HEK293T (cell line): Measurements from ENCODE around the gene TRPM8.

Source experiments
- CTCF ChIA-PET: fragments of 350-600 bp; formaldehyde crosslinking; extraction: SDS; loops from one replicate; lab custom pipeline; 2021; ENCODE audit warnings: antibody characterized with exemption, inconsistent platforms; lab: Yijun Ruan, JAX
- POLR2A ChIA-PET: fragments of 350-600 bp; formaldehyde crosslinking; extraction: SDS; loops from one replicate; lab custom pipeline; 2020; ENCODE audit warnings: antibody characterized with exemption, inconsistent platforms; lab: Yijun Ruan, JAX
- DNase-seq: peaks from one replicate; pipeline ENCODE4 v3.0.0; 2012; ENCODE audit warnings: mixed read lengths; ENCODE audit errors: extremely low spot score
- ARNT ChIP-seq: fragments of 450-650 bp; IDR thresholded peaks from 2 replicates; pipeline ENCODE4 v1.6.1; 2017; ENCODE audit warnings: mild to moderate bottlenecking
- BHLHE40 ChIP-seq: fragments of 450-650 bp; IDR thresholded peaks from 2 replicates; pipeline ENCODE4 v1.6.1; 2016; ENCODE audit warnings: mild to moderate bottlenecking, moderate library complexity, borderline replicate concordance
- CTBP1 ChIP-seq: fragments of 450-650 bp; IDR thresholded peaks from 2 replicates; pipeline ENCODE4 v1.6.1; 2016; ENCODE audit warnings: borderline replicate concordance
- ELF4 ChIP-seq: fragments of 450-650 bp; IDR thresholded peaks from 2 replicates; pipeline ENCODE4 v1.6.1; 2017; ENCODE audit warnings: antibody characterized with exemption
- FOXA1 ChIP-seq: fragments of 450-650 bp; IDR thresholded peaks from 2 replicates; pipeline ENCODE4 v1.6.1; 2016; ENCODE audit warnings: mild to moderate bottlenecking
- FOXK2 ChIP-seq: fragments of 450-650 bp; IDR thresholded peaks from 2 replicates; pipeline ENCODE4 v1.6.1; 2016; ENCODE audit warnings: mild to moderate bottlenecking
- FOXM1 ChIP-seq: fragments of 450-650 bp; IDR thresholded peaks from 2 replicates; pipeline ENCODE4 v1.6.1; 2017; ENCODE audit warnings: mild to moderate bottlenecking, borderline replicate concordance
- HDGF ChIP-seq: fragments of 450-650 bp; IDR thresholded peaks from 2 replicates; pipeline ENCODE4 v1.6.1; 2017; ENCODE audit warnings: antibody characterized with exemption, borderline replicate concordance
- L3MBTL2 ChIP-seq: fragments of 450-650 bp; conservative IDR thresholded peaks from 2 replicates; pipeline ENCODE4 v1.6.1; 2016; ENCODE audit warnings: mild to moderate bottlenecking
- LEF1 ChIP-seq: fragments of 450-650 bp; IDR thresholded peaks from 2 replicates; pipeline ENCODE4 v1.6.1; 2017; ENCODE audit warnings: mild to moderate bottlenecking, borderline replicate concordance
- NFRKB ChIP-seq: fragments of 450-650 bp; IDR thresholded peaks from 2 replicates; pipeline ENCODE4 v1.6.1; 2016; ENCODE audit warnings: mild to moderate bottlenecking, moderate library complexity
- SP1 ChIP-seq: fragments of 450-650 bp; IDR thresholded peaks from 2 replicates; pipeline ENCODE4 v1.6.1; 2017
- SUZ12 ChIP-seq: fragments of 450-650 bp; IDR thresholded peaks from 2 replicates; pipeline ENCODE4 v1.6.1; 2016; ENCODE audit warnings: mild to moderate bottlenecking
- TARDBP ChIP-seq: fragments of 450-650 bp; IDR thresholded peaks from 2 replicates; pipeline ENCODE4 v1.6.1; 2016
- ZNF384 ChIP-seq: fragments of 450-650 bp; IDR thresholded peaks from 2 replicates; pipeline ENCODE4 v1.6.1; 2016
- TF ChIP-seq, protein P1 (sequence below): fragments of 450-650 bp; IDR thresholded peaks from 2 replicates; pipeline ENCODE4 v1.6.1; 2016

TRPM8 gene

GRCh38 chr2:234060236-234060635 lies 143.1 kb downstream of the TRPM8 start:
- ChIA-PET POLR2A (no interaction called here), CTCF (no interaction called here)
- DNase-seq, result no peak
- no peak for TF ChIP-seq ARNT
- TF ChIP-seq SUZ12, result no peak
- no peak for TF ChIP-seq HDGF
- no peak for TF ChIP-seq NFRKB
- TF ChIP-seq L3MBTL2, result no peak
- no peak for TF ChIP-seq LEF1
- no peak for TF ChIP-seq FOXK2
- no peak for TF ChIP-seq TARDBP
- no peak for TF ChIP-seq ZNF384
- TF ChIP-seq ELF4, result no peak

DNA sequence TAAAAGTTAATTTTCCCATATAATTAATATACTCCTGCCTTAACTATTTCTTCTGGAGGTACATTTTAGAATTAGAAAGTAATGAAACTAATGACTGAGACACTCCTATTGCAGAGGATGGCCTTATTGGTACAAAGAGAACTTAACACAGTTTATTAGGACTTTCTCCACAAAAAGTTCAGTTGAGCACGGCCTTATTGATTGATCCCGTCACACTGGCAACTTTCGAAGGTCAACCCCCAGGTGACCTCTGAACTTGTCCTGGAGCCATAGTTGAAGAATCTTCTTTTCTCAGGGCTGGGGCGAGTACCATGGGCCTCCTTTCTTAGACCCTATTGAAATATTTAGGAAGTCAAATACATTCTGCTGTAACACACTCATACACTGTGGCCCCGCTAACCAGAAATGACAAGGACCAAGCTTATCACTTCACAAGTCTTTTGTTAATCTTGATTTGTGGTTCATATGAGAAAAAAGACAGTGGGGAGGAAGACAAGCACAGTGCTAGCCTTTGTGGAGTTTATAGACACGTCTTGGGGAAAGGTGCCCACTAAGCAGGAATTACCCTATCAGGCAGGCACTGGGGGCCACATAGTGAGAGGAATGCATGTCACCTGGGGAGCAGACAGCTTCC lies 144.6 kb downstream of the TRPM8 start:
- DNase-seq, result no peak
- POLR2A ChIA-PET, result no interaction called here
- CTCF ChIA-PET, result no interaction called here
- TF ChIP-seq ELF4 (no peak), FOXA1 (no peak), TARDBP (no peak), BHLHE40 (no peak), NFRKB (no peak), ARNT (no peak), L3MBTL2 (no peak), FOXM1 (no peak), SUZ12 (no peak), HDGF (no peak), SP1 (no peak), FOXK2 (no peak), LEF1 (no peak), ZNF384 (no peak), CTBP1 (no peak)
- TF ChIP-seq, protein P1, sequence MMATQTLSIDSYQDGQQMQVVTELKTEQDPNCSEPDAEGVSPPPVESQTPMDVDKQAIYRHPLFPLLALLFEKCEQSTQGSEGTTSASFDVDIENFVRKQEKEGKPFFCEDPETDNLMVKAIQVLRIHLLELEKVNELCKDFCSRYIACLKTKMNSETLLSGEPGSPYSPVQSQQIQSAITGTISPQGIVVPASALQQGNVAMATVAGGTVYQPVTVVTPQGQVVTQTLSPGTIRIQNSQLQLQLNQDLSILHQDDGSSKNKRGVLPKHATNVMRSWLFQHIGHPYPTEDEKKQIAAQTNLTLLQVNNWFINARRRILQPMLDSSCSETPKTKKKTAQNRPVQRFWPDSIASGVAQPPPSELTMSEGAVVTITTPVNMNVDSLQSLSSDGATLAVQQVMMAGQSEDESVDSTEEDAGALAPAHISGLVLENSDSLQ, result no peak

GRCh38 chr2:234066587-234066986 lies 149.4 kb downstream of the TRPM8 start:
- POLR2A ChIA-PET, result no interaction called here
- DNase-seq, result no peak
- CTCF ChIA-PET, result no interaction called here
- TF ChIP-seq ZNF384 (no peak), TARDBP (no peak), BHLHE40 (no peak), FOXA1 (no peak), NFRKB (no peak), HDGF (no peak), CTBP1 (no peak), FOXM1 (no peak), L3MBTL2 (no peak), ARNT (no peak), FOXK2 (no peak), LEF1 (no peak), SP1 (no peak)
- TF ChIP-seq, protein P1, result no peak
